Stomach smooth muscle (tissue), 2 donors: Measurements from ENCODE around the gene SHMT1.
"Not testable (repeated sequence)": the region's sequence is repeated elsewhere in the genome, so short reads cannot be mapped to it uniquely, and the experiment has no call there.

Experiments
- H3K27ac ChIP-seq: one replicate; pipeline ENCODE4 v1.7.0; 2013; ENCODE audit warnings: mild to moderate bottlenecking, low read length, inconsistent platforms
- H3K27me3 ChIP-seq, 2 donors: one replicate each; pipeline ENCODE4 v1.7.0; 2013; ENCODE audit warnings: low read length in 2 of 2; ENCODE audit not compliant: insufficient read depth in 2 of 2, control insufficient read depth in 1 of 2
- H3K36me3 ChIP-seq, 2 donors: one replicate each; pipeline ENCODE4 v1.7.0; 2013; ENCODE audit warnings: low read length in 2 of 2; ENCODE audit not compliant: control insufficient read depth in 2 of 2, insufficient read depth in 2 of 2
- H3K4me1 ChIP-seq: one replicate; pipeline ENCODE4 v1.7.0; 2013; ENCODE audit warnings: low read length; ENCODE audit not compliant: control insufficient read depth, insufficient read depth
- H3K4me3 ChIP-seq, 2 donors: one replicate each; pipeline ENCODE4 v1.7.0; 2013; ENCODE audit warnings: low read length in 2 of 2
- H3K9ac ChIP-seq, 2 donors: one replicate each; pipeline ENCODE4 v1.7.0; 2013; ENCODE audit warnings: low read length in 2 of 2, mild to moderate bottlenecking in 1 of 2
- H3K9me3 ChIP-seq, 2 donors: one replicate each; pipeline ENCODE4 v1.7.0; 2013; ENCODE audit warnings: low read length in 2 of 2; ENCODE audit not compliant: control insufficient read depth in 2 of 2
- donor health status: healthy.
- donor health status: Pancreatic carcinoma.

SHMT1 gene

DNA sequence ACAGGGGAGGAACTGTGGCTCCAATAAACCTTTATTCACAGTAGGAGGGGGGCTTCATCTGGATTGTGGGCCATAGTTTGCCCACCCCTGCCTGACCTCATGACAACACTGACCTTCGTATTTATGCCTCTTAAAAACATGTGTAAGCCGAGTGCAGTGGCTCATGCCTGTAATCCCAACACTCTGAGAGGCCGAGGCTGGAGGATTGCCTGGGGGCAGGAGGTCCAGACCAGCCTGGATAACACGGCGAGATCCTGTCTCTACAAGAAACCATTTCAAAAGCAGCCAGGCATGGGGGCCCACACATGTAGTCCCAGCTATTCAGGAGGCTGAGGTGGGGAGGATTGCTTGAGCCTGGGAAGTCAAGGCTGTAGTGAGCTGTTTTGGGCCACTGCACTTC, 24.2 kb upstream of the SHMT1 start:
- not testable (repeated sequence) for H3K4me1 ChIP-seq, H3K4me3 ChIP-seq

DNA sequence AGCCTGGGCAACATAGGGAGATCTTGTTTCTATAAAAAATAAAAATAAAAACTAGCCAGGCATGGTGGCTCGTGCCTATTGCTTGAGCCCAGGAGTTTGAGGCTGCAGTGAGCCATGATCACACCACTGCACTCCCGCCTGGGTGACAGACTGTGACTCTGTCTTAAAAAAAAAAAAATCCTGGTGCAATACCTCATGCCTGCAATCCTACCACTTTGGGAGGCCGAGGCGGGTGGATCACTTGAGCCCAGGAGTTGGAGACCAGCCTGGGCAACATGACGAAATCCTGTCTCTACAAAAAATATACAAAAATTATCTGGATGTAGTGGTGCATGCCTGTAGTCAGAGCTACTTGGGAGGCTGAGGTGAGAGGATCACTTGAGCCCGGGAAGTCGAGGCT, 20.9 kb upstream of the SHMT1 start:
- not testable (repeated sequence) for H3K9me3 ChIP-seq, H3K4me3 ChIP-seq, H3K9ac ChIP-seq, H3K4me1 ChIP-seq, H3K27ac ChIP-seq, H3K36me3 ChIP-seq
- peaks cover 9 to 12% of the 10 kb centered on the region in 2 donors for H3K27me3 ChIP-seq

More for the DNA sequence above, 24.2 kb upstream of the SHMT1 start:
- not testable (repeated sequence) for H3K27ac ChIP-seq, H3K9me3 ChIP-seq, H3K36me3 ChIP-seq, H3K9ac ChIP-seq, H3K27me3 ChIP-seq

DNA sequence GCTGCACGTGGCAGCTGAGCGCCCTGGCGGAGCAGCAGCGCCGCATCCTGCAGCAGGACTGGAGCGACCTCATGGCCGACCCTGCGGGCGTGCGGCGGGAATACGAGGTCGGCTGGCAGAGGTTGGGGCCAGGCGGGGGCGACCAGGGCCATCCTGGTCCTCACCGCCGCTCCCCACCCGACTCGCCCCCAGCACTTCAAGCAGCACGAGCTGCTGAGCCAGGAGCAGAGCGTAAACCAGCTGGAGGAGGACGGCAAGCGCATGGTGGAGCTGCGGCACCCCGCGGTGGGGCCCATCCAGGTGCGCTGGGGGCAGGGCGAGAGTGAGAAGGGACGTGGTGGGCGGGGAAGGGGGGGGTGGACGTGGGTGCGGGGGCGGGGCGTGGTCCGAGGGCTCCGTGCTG, 19.7 kb upstream of the SHMT1 start:
- not testable (repeated sequence) for H3K4me3 ChIP-seq, H3K4me1 ChIP-seq, H3K9ac ChIP-seq, H3K9me3 ChIP-seq, H3K27ac ChIP-seq, H3K36me3 ChIP-seq
- peaks cover 9 to 12% of the 10 kb centered on the region in 2 donors for H3K27me3 ChIP-seq

DNA sequence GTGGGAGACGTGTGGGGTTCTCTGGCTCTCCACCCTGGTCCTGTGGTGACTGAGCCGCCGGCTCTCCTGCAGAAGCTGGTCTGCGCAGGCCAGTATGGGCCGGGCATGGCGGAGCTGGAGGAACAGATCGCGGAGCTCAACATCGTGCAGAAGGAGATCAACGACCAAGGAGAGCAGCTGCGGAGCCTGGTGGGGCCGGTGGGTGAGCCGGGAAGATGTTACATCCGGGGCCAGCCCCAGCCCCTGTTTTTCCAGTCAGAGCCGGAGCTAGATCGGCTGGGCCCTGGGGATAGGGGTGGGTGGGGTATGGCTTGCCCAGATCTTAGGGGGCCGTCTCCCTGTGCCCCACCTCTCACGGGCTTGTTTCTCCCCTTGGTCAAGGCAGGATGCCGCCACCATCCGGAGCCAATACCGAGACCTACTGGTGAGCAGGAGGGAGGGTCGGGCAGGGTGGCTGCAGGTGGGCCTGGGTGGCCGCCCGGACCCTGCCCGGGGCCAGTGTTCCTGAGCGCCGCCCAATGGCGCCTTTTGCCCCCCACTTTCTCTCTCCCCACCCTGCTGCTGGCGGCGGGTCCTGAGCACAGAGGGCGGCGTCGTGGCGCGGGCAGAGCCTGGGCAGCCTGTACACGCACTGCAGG, 19.2 kb upstream of the SHMT1 start:
- no peak overlapping the region for H3K9ac ChIP-seq
- H3K36me3 ChIP-seq, result no peaks in the 10 kb centered on the region
- no peaks in the 10 kb centered on the region for H3K9me3 ChIP-seq
- H3K27ac ChIP-seq, result no peak overlapping the region
- H3K27me3 ChIP-seq, result peaks cover 9 to 12% of the 10 kb centered on the region in 2 donors
- no peak overlapping the region for H3K4me3 ChIP-seq
- H3K4me1 ChIP-seq, result no peaks in the 10 kb centered on the region

DNA sequence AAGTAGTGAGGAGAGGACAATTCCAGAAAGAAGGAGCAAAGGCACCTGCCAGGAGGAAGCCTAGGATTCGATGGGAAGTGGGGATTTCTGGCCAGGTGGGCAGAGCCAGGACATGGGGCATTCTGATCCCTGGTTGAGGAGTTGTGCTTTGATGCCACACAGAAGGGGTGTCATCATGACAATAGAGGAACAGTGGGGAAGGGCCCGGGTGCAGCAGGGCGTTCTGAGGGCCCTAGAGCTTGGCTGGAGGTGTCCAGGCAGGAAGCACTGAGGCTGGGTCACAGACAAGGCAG, 18.5 kb upstream of the SHMT1 start:
- H3K36me3 ChIP-seq, result no peaks in the 10 kb centered on the region
- H3K27me3 ChIP-seq, result peaks cover 9 to 12% of the 10 kb centered on the region in 2 donors
- H3K27ac ChIP-seq, result no peak overlapping the region
- no peak overlapping the region for H3K4me3 ChIP-seq
- H3K9me3 ChIP-seq, result no peaks in the 10 kb centered on the region
- H3K4me1 ChIP-seq, result no peaks in the 10 kb centered on the region
- H3K9ac ChIP-seq, result no peak overlapping the region

DNA sequence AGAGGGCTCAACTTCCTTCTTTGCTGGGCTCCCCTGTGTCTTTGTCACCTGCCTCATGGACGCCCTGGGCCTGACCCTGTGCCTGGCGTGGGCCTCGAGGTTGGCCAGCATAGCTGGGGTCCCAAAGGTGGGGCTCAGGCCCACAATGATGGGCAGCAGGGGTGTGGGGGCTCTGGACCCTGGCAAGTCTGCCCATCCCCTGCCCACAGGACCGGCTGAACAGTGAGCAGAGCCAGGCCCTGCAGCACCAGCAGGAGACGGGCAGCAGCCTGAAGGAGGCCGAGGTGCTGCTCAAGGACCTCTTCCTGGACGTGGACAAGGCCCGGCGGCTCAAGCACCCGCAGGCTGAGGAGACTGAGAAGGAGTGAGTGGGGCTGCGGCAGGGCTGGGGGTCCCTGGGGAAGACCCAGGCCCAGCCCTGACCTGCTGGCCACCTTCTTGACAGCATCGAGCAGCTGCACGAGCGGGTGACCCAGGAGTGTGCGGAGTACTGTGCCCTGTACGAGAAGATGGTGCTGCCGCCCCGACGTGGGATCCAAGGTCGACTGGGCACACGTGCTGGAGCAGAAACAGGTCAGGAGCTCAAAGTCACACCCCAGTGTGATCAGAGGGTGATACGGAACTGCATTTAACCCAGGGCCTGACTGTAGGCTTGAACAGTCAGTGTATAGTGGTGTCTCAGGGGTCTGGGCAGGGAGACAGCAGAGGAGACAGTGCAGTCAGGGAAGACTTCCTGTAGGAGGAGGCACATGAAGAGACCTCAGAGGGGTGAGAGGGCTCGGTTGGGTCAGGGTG, 18.0 kb upstream of the SHMT1 start:
- Histone ChIP-seq H3K27ac (no peak overlapping the region), H3K9ac (no peak overlapping the region), H3K4me1 (no peaks in the 10 kb centered on the region), H3K9me3 (no peaks in the 10 kb centered on the region), H3K4me3 (no peak overlapping the region), H3K36me3 (no peaks in the 10 kb centered on the region), H3K27me3 (peaks cover 9 to 12% of the 10 kb centered on the region in 2 donors)

DNA sequence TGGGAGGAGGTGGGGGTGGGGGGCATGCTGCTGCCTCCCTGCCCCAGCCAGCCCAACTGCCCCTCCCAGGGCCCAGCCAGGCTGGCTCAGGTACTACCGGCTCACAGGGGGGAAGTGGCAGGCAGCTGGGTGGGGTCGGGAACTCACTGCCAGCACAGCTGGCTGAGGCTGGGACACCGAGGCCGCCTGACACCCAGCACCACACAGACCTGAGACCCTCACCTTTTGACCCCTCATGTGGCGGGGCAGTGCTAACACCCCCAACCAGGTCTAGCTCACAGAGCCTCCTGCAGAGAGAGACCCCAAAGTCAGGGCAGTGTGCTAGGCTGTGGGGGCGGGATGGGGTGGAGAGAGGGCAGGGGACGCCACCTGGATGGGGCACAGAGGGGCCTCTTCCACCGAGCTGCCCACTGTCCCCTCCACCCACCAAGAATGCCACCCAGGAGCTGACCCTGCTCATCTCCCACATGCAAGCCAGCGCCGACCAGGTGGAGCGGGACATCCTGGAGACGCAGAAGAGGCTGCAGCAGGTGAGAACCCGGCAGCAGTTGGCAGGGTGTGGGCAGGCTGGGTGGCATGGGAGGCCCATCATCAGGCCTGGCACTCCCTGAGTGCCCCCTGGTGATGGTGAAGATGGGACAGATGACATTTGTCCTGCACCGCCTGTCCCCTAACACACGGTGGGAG, 17.3 kb upstream of the SHMT1 start:
- Histone ChIP-seq H3K4me3 (no peak overlapping the region), H3K27me3 (peaks cover 9 to 12% of the 10 kb centered on the region in 2 donors), H3K36me3 (no peaks in the 10 kb centered on the region), H3K4me1 (no peaks in the 10 kb centered on the region), H3K9ac (no peak overlapping the region), H3K9me3 (no peaks in the 10 kb centered on the region), H3K27ac (no peak overlapping the region)

DNA sequence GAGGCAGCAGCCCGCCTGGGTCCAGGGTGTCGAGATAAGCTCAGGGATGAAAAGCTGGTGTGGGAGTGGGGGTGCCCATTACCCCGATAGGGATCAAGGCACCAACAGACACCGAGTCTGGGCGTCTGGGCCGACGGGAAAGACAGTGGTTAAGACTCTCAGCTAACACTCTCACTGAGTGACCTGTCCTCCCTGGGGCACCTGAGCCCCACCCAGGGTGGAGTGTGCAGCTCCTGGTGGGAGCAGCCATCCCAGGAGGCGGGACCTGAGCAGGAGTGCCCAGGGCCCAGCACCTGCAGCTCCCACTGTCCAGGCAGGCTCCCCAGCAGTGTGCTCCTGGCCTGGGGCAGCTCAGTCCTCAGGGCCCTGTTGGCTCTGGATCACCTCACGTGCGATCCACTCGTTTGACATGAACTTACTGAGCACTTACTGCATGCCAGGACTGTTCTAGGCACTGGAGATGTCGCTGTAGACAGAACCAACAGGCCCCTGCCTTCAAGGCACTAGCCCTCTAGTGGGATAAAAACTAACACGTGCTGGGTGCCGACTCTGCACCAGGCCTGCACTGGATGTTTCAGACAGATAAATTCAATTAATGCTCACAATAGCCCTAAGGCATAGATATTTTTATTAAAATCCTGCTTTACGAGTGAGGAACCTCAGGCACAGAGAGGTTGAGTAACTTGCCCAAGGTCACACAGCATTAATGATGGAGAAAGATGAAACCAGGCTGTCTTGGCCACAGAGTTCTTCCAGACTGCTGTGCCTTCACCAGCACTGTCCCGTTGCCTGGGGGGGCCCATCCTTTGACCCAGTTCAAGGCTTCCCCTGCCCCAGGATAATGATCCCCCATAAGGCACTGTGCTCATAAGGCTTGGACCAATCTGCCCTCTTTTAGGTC, 16.1 kb upstream of the SHMT1 start:
- H3K36me3 ChIP-seq, result no peaks in the 10 kb centered on the region
- H3K9ac ChIP-seq, result no peak overlapping the region
- peaks cover 9 to 12% of the 10 kb centered on the region in 2 donors for H3K27me3 ChIP-seq
- H3K9me3 ChIP-seq, result no peaks in the 10 kb centered on the region
- no peak overlapping the region for H3K27ac ChIP-seq
- no peaks in the 10 kb centered on the region for H3K4me1 ChIP-seq
- H3K4me3 ChIP-seq, result no peak overlapping the region

DNA sequence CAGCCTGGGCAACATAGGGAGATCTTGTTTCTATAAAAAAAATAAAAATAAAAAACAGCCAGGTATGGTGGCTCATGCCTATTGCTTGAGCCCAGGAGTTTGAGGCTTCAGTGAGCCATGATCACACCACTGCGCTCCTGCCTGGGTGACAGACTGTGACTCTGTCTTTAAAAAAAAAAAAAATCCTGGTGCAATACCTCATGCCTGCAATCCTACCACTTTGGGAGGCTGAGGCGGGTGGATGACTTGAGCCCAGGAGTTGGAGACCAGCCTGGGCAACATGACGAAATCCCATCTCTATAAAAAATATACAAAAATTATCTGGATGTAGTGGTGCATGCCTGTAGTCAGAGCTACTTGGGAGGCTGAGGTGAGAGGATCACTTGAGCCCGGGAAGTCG, 15.3 kb upstream of the SHMT1 start:
- H3K36me3 ChIP-seq, H3K9ac ChIP-seq, H3K9me3 ChIP-seq, H3K4me1 ChIP-seq, H3K4me3 ChIP-seq, H3K27ac ChIP-seq: not testable (repeated sequence)
- H3K27me3 ChIP-seq, result peaks cover 9 to 12% of the 10 kb centered on the region in 2 donors

DNA sequence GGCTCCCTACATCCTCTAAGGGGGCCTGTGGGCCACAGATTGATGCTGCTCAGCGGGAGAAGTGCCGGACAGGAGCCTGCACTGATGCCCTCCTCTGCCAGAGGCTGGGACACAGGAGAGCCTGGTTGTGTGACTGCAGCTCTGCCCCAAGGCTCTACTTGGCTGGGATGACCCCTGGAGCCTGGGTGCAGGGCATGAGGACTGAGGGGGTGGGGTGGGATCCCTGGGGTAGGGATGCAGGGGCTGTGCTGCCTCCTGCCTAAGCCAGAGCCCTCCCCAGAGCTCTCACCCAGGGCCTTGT, 14.8 kb upstream of the SHMT1 start:
- H3K4me3 ChIP-seq, result no peak overlapping the region
- no peaks in the 10 kb centered on the region for H3K36me3 ChIP-seq
- H3K27me3 ChIP-seq, result peaks cover 9 to 12% of the 10 kb centered on the region in 2 donors
- no peaks in the 10 kb centered on the region for H3K9me3 ChIP-seq
- H3K4me1 ChIP-seq, result no peaks in the 10 kb centered on the region
- no peak overlapping the region for H3K27ac ChIP-seq
- no peak overlapping the region for H3K9ac ChIP-seq
